IPS-20b (cell line): Measurements from ENCODE around the gene BCKDHA.
"Not testable (repeated sequence)": the region's sequence is repeated elsewhere in the genome, so short reads cannot be mapped to it uniquely, and the experiment has no call there.

Experiments
- H3K27ac ChIP-seq: one replicate; pipeline ENCODE4 v1.5.1; 2013; ENCODE audit warnings: low read length
- H3K27me3 ChIP-seq: 2 replicates; pipeline ENCODE4 v1.6.1; 2013; ENCODE audit warnings: mild to moderate bottlenecking, low read length, inconsistent platforms; ENCODE audit not compliant: insufficient read depth
- H3K36me3 ChIP-seq: 2 replicates; pipeline ENCODE4 v1.6.1; 2013; ENCODE audit warnings: low read depth, mild to moderate bottlenecking, inconsistent platforms, low read length, moderate library complexity; ENCODE audit not compliant: insufficient read depth
- H3K4me1 ChIP-seq: 2 replicates; pipeline ENCODE4 v1.6.1; 2013; ENCODE audit warnings: mild to moderate bottlenecking, control low read depth, inconsistent platforms, low read length, moderate library complexity; ENCODE audit not compliant: insufficient read depth
- H3K4me3 ChIP-seq: 2 replicates; pipeline ENCODE4 v1.5.1; 2013; ENCODE audit warnings: mild to moderate bottlenecking, low read length, inconsistent platforms
- H3K9ac ChIP-seq: 2 replicates; pipeline ENCODE4 v1.6.1; 2013; ENCODE audit warnings: low read depth, mild to moderate bottlenecking, inconsistent platforms, low read length, moderate library complexity
- H3K9me3 ChIP-seq: 2 replicates; pipeline ENCODE4 v1.6.1; 2013; ENCODE audit warnings: mild to moderate bottlenecking, low read depth, low read length, inconsistent platforms; ENCODE audit not compliant: insufficient read depth

The BCKDHA gene

DNA sequence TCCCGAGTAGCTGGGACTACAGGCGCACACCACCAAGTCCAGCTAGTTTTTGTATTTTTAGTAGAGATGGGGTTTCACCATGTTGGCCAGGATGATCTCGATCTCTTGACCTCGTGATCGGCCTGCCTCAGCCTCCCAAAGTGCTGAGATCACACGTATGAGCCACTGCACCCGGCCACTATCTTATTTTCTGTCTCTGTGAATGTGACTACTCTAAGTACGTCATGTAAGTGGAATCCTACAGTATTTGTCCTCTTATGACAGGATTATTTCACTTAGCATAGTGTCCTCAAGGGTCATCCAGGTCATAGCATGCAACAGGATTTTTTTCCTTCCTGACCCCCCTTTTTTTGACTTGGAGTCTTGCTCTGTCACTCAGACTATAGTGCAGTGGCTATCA, 26.1 kb upstream of the BCKDHA start:
- Histone ChIP-seq H3K9ac (no peak overlapping the region), H3K4me1 (no peaks in the 10 kb centered on the region), H3K9me3 (no peaks in the 10 kb centered on the region), H3K27me3 (no peaks in the 10 kb centered on the region; the same call in 1 of the 2 replicates), H3K36me3 (no peaks in the 10 kb centered on the region), H3K27ac (no peak overlapping the region), H3K4me3 (no peak overlapping the region)

DNA sequence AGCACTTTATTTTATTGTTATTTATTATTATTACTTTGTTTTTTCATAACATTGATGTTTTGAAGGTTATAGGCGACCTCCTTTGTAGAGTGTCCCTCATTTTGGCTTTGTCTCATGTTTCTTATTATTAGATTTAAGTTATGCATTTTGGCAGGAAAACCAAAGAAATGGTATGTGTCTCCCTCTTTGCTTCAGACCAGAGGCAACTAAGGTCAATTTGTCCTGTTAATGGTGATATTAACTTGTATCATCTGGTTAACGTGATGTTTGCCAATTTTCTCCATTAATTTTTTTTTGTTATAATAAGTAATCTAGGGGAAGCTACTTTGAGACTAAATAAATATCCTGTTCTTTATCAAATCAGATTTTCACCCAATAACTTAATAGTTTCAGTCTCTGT, 25.1 kb upstream of the BCKDHA start:
- Histone ChIP-seq H3K4me1 (no peaks in the 10 kb centered on the region), H3K27ac (no peak overlapping the region), H3K27me3 (peaks cover 9% of the 10 kb centered on the region; the same call in 1 of the 2 replicates), H3K36me3 (no peaks in the 10 kb centered on the region), H3K4me3 (no peak overlapping the region), H3K9me3 (no peaks in the 10 kb centered on the region), H3K9ac (no peak overlapping the region)

DNA sequence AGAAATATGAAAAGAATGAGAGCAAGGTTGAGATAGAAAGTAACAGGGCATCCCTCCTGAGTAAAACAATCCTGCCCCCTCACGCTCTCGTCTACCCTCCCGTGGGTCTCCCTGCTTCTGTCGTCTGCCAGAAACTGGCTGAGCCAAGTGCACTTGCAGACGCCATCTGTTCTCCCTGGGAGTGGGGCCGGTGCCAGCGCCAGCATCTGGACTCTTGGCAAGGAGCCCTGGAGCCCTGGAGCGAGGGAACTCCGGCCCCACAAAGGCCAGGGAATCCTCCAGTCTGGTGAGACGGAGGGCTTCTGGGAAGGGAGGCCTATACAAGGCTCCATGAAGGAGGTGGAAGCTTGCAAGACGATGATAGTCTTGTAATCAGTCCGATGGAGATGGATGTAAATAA, 23.6 kb upstream of the BCKDHA start:
- Histone ChIP-seq H3K9ac (no peak overlapping the region), H3K4me1 (peaks cover 5% of the 10 kb centered on the region), H3K4me3 (no peak overlapping the region), H3K36me3 (no peaks in the 10 kb centered on the region), H3K9me3 (no peaks in the 10 kb centered on the region), H3K27me3 (peaks cover 10% of the 10 kb centered on the region; the same call in 1 of the 2 replicates), H3K27ac (no peak overlapping the region)

DNA sequence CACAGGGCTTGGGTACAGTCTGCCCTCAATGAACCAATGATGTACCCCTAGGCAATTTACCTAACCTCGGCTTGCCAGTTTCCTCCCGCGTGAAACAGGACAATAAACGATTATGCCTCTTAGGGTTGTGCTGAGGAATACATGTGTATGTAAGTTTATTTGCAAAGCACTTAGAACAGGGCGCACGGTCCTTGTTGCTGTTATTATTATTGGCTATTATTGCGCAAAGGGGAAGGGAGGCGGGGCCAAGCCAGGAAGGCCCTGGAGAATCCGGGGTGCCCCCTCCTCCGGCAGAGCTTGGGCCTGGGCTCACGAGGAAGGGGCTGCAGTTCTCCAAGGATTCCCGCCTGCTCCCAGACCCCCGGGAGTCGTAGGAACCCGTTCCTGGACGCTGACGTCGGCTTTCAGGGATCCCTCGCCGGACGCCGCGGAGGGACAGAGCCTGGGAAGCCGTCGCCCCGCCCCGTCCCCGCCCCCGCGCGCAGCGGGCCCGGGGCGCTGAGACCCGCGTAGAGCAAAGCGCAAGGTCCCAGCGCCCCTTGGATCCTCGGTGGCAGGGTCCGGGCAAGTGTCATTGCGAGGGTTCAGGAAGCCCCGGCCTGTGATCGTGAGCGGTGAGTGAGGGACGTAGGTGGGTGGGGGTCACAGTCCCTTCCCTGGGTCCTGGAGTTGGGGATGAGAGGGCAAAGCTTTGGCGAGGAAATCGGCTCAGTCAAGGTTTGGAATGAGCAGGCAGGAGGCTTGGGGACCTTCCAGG, 21.2 kb upstream of the BCKDHA start, which contains the start of gene TMEM91:
Gene TMEM91, plus strand, starts transcription at position 293 of the 757 bp plus-strand sequence. CDS start 1,777 bp downstream, outside the sequence.
- no peaks in the 10 kb centered on the region for H3K9me3 ChIP-seq
- H3K4me1 ChIP-seq = peaks cover 5% of the 10 kb centered on the region
- H3K9ac ChIP-seq = peak within 1 kb of the TSS; percentile 63; the same call in 1 of the 2 replicates
- no peak within 1 kb of the TSS for H3K27ac ChIP-seq
- H3K36me3 ChIP-seq = no peaks in the 10 kb centered on the region
- H3K27me3 ChIP-seq = peaks cover 10% of the 10 kb centered on the region; the same call in 1 of the 2 replicates
- H3K4me3 ChIP-seq = peak within 1 kb of the TSS; percentile 66

DNA sequence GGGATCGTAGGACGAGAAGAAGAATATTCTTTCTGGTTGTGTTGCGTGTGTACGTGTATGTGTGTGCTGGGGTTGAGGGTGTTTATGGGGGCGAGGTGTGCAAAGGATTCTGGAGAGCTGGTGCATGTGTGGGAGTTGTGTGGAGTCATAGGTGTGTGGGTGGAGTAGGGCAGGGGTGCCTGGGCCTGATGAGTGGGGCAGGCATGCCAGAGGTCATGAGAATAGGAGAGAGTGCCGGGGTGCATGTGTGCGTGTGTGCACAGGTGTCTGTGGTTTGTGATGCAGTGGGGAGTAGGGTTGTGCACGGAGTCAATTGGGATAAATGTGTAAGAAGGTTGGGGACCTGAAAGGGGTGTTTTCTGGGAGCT, 20.6 kb upstream of the BCKDHA start:
- Histone ChIP-seq H3K27me3 (peaks cover 10% of the 10 kb centered on the region; the same call in 1 of the 2 replicates), H3K27ac (no peak overlapping the region), H3K9me3 (no peaks in the 10 kb centered on the region), H3K4me3 (peak overlapping the region; percentile 66), H3K36me3 (no peaks in the 10 kb centered on the region), H3K4me1 (peaks cover 5% of the 10 kb centered on the region), H3K9ac (peak overlapping the region; percentile 63; the same call in 1 of the 2 replicates)

DNA sequence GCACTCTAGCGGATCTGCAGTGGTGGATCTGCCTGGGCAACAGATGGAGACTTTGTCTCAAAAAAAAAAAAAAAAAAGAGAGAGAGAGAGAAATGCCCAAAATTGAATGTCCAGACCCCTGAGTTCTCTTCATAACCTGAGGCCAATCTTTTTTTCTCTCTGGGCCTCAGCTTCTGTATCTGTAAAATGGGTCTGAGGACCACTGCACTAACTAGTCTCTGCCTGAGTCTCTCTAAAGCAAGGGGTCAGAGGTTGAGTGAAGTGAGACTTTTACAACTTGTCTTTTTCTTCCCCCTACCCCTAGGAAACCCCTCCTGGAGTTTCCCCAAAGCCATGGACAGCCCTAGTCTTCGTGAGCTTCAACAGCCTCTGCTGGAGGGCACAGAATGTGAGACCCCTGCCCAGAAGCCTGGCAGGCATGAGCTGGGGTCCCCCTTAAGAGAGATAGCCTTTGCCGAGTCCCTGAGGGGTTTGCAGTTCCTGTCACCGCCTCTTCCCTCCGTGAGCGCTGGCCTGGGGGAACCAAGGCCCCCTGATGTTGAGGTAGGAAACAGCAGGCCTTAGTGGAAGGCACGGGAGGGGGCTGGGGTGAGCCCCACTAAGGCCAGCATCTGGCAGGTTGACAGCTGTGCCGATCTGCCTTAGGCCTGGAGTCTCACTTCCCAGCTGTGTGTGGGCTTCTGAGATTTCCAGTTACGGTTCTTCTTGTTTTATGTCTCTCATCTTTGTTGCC, 19.5 kb upstream of the BCKDHA start:
- H3K9me3 ChIP-seq = no peaks in the 10 kb centered on the region
- no peak overlapping the region for H3K27ac ChIP-seq
- peaks cover 5% of the 10 kb centered on the region for H3K4me1 ChIP-seq
- peaks cover 10% of the 10 kb centered on the region; the same call in 1 of the 2 replicates for H3K27me3 ChIP-seq
- H3K9ac ChIP-seq = no peak overlapping the region
- H3K36me3 ChIP-seq = no peaks in the 10 kb centered on the region; the same call in 1 of the 2 replicates
- no peak overlapping the region for H3K4me3 ChIP-seq

DNA sequence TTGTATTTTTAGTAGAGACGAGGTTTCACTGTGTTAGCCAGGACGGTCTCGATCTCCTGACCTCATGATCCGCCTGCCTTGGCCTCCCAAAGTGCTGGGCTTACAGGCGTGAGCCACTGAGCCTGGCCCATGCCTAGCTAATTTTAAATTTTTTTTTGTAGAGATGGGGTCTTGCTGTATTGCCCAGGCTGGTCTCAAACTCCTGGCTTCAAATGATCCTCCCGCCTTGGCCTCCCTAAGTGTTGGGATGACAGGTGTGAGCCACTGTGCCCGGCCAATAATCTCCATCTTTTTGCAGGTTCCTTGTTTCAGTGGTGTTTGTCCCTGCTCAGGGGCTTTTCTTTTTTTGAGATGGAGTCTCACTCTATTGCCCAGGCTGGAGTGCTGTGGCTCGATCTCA, 16.1 kb upstream of the BCKDHA start:
- H3K27me3 ChIP-seq, H3K36me3 ChIP-seq, H3K9ac ChIP-seq, H3K9me3 ChIP-seq, H3K27ac ChIP-seq, H3K4me1 ChIP-seq, H3K4me3 ChIP-seq: not testable (repeated sequence)

DNA sequence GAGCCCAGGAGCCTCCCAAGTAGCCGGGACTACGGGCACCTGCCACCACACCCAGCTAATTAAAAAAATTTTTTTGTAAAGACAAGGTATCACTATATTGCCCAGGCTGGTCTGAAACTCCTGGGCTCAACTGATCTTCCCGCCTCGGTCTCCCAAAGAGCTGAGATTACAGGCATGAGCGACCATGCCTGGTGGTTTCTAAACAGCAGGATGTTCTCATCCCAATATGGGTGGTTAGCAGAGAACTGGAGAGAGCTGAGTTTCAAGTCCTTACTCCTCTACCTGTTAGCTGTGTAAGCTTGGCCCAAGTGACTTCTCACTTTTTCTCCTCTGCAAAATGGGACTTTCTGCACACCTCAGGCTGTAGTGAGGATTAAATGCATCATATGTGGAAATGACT, 13.3 kb upstream of the BCKDHA start:
- Histone ChIP-seq H3K9me3 (no peaks in the 10 kb centered on the region), H3K4me3 (no peak overlapping the region), H3K27ac (no peak overlapping the region), H3K4me1 (no peaks in the 10 kb centered on the region), H3K27me3 (no peaks in the 10 kb centered on the region), H3K9ac (no peak overlapping the region), H3K36me3 (peaks cover 19% of the 10 kb centered on the region)

DNA sequence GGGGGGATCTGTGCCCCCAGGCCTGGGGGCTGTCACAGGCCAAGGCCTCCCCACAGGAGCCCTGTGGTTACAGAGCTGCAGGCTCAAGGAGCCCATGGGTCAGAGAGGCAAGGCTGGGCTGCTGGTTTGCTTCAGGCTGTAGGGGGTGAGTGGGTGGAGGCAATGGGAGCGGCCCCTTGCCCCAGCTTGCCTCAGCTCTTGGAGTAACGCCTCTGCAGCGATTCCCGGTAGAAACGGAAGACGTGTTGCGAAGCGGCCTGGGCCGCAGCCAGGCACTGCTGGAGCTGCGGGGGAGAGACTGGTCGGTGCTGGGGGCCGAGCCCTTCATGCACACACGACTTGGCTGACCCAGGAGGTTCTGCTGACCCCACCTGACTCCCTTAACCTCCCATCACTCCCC, 11.2 kb upstream of the BCKDHA start:
- Histone ChIP-seq H3K36me3 (peaks cover 33% of the 10 kb centered on the region), H3K9me3 (no peaks in the 10 kb centered on the region), H3K4me1 (no peaks in the 10 kb centered on the region), H3K9ac (no peak overlapping the region), H3K4me3 (no peak overlapping the region), H3K27ac (no peak overlapping the region), H3K27me3 (no peaks in the 10 kb centered on the region)

DNA sequence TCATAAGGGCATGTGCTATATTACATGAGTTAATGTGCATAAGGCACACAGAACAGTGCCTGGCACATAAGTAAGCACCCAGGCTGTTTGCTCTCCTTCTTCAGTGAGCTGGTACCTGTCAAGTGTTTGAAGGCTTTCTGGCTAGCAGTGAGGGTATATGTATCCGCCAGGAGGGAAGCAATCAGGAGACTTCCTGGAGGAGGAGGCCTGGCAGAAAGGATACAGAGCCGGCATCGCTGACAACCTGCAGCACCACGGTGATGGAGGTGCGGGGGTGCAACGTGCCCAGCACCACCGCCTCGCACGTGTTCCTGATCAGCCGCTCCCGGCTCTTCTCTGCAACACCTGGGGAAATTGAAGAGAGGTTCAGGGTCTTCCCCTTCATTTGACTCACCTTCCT, 6.0 kb upstream of the BCKDHA start:
- H3K27me3 ChIP-seq = no peaks in the 10 kb centered on the region
- no peaks in the 10 kb centered on the region for H3K4me1 ChIP-seq
- no peak overlapping the region for H3K27ac ChIP-seq
- H3K4me3 ChIP-seq = no peak overlapping the region
- H3K9ac ChIP-seq = no peak overlapping the region
- H3K36me3 ChIP-seq = peaks cover 40% of the 10 kb centered on the region
- H3K9me3 ChIP-seq = no peaks in the 10 kb centered on the region

DNA sequence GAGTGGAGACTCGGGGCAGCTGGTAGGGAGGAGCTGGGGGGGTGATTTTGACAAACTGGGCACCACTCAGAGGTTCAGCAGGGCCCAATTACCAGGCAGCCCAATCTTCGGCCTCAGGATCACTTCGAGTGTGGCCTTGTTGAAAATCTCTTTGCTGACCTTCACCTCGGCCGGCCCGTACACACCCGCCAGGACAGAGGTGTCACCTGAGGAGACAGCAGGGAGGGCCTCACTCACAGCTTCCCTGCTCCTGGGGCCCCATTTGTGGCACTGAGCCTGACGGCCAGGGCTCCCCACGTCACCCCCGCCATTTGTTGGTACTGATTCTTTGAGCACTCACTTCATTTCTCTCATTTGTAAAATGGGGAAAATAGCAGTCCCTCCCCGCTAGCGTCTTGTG, 4.8 kb upstream of the BCKDHA start:
- Histone ChIP-seq H3K27ac (no peak overlapping the region), H3K9me3 (no peaks in the 10 kb centered on the region), H3K4me1 (no peaks in the 10 kb centered on the region), H3K9ac (no peak overlapping the region), H3K36me3 (peaks cover 30% of the 10 kb centered on the region), H3K4me3 (no peak overlapping the region), H3K27me3 (no peaks in the 10 kb centered on the region)

DNA sequence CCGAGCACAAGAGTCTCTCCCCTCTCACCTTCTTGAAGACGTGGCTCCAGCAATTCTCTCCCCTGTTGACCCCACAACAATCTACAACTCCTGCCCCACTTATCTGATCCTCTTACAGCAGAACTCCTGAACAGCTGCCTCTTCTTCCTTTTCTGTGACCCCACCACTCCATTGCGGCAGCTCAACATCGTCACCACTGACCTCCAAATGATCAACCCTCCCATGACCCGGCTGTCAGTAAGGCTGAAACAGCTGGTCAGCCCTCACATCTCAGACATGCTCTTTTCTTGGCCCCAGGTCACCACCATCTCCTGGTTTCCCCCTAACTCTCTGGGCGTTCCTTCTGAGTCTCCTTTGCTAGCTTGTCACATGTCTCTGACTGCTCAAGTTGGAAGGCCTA, 2.3 kb upstream of the BCKDHA start:
- H3K9ac ChIP-seq = no peak overlapping the region
- no peak overlapping the region for H3K27ac ChIP-seq
- no peaks in the 10 kb centered on the region for H3K9me3 ChIP-seq
- H3K27me3 ChIP-seq = no peaks in the 10 kb centered on the region
- H3K36me3 ChIP-seq = peaks cover 18% of the 10 kb centered on the region
- H3K4me1 ChIP-seq = peaks cover 2% of the 10 kb centered on the region; the same call in 1 of the 2 replicates
- no peak overlapping the region for H3K4me3 ChIP-seq
